ENCODE results near the gene RNPEPL1.

GRCh38 chr2:240567872-240568677 is at the start of gene RNPEPL1:
- TF ChIP-seq EZH2 (IDR thresholded peaks at IDR 0.05; ENCODE audit: insufficient read depth, poor library complexity, severe bottlenecking) (no peak), EZH2phosphoT487 (IDR thresholded peaks at IDR 0.05; ENCODE audit: insufficient read depth, low read depth) (no peak)

Data from GM23248 (cell line).